H9 (cell line): Measurements from ENCODE around the gene NRK. TPM values are rescaled to one million over a fixed set of nuclear protein-coding genes. Genes with fewer than 3 reads are reported as not detected.

Source experiments
- DNase-seq: peaks from one replicate; pipeline ENCODE4 v3.0.0-alpha.2; 2017
- H2AFZ ChIP-seq: one replicate; pipeline ENCODE4 v1.6.1; 2013; ENCODE audit warnings: mild to moderate bottlenecking, low read length, control low read depth, moderate library complexity
- H2AK5ac ChIP-seq: 2 replicates; pipeline ENCODE4 v1.6.1; 2013; ENCODE audit warnings: low read length, control low read depth, mixed read lengths; ENCODE audit not compliant: insufficient read length
- H2BK120ac ChIP-seq: one replicate; pipeline ENCODE4 v1.6.1; 2013; ENCODE audit warnings: low read depth, mild to moderate bottlenecking, low read length, control low read depth, inconsistent platforms; ENCODE audit not compliant: poor library complexity, severe bottlenecking
- H2BK12ac ChIP-seq: 2 replicates; pipeline ENCODE4 v1.6.1; 2013; ENCODE audit warnings: low read length, control low read depth, mixed read lengths, low read depth; ENCODE audit not compliant: insufficient read length
- H2BK15ac ChIP-seq: 2 replicates; pipeline ENCODE4 v1.6.1; 2013; ENCODE audit warnings: low read depth, low read length, control low read depth
- H2BK20ac ChIP-seq: one replicate; pipeline ENCODE4 v1.6.1; 2013; ENCODE audit warnings: low read depth, mild to moderate bottlenecking, low read length, control low read depth, inconsistent platforms; ENCODE audit not compliant: poor library complexity, severe bottlenecking
- H2BK5ac ChIP-seq: 2 replicates; pipeline ENCODE4 v1.6.1; 2013; ENCODE audit warnings: low read length, control low read depth, mixed read lengths; ENCODE audit not compliant: insufficient read length
- H3K14ac ChIP-seq: 2 replicates; pipeline ENCODE4 v1.6.1; 2013; ENCODE audit warnings: low read length, control low read depth; ENCODE audit not compliant: insufficient read depth
- H3K18ac ChIP-seq: 2 replicates; pipeline ENCODE4 v1.6.1; 2013; ENCODE audit warnings: low read depth, mild to moderate bottlenecking, mixed read lengths, low read length, control low read depth; ENCODE audit not compliant: insufficient read length
- H3K23ac ChIP-seq: 2 replicates; pipeline ENCODE4 v1.6.1; 2013; ENCODE audit warnings: low read length, control low read depth, mixed read lengths, low read depth; ENCODE audit not compliant: insufficient read length
- H3K23me2 ChIP-seq: 2 replicates; pipeline ENCODE4 v1.6.1; 2013; ENCODE audit warnings: low read depth, mild to moderate bottlenecking, mixed read lengths, low read length, control low read depth; ENCODE audit not compliant: insufficient read length, poor library complexity, severe bottlenecking
- H3K27ac ChIP-seq: 2 replicates; pipeline ENCODE4 v1.5.1; 2013; ENCODE audit warnings: low read length, control low read depth, mixed read lengths, low read depth; ENCODE audit not compliant: insufficient read length
- H3K27me3 ChIP-seq: 2 replicates; pipeline ENCODE4 v1.6.1; 2013; ENCODE audit warnings: low read length, control low read depth, inconsistent platforms; ENCODE audit not compliant: insufficient read depth
- H3K4ac ChIP-seq: 2 replicates; pipeline ENCODE4 v1.6.1; 2013; ENCODE audit warnings: low read depth, mild to moderate bottlenecking, control low read depth, inconsistent platforms, low read length, moderate library complexity
- H3K4me1 ChIP-seq: 2 replicates; pipeline ENCODE4 v1.6.1; 2013; ENCODE audit warnings: low read length, control low read depth, inconsistent platforms; ENCODE audit not compliant: insufficient read depth
- H3K4me2 ChIP-seq: 2 replicates; pipeline ENCODE4 v1.6.1; 2013; ENCODE audit warnings: low read length, control low read depth, mixed read lengths; ENCODE audit not compliant: insufficient read length, insufficient read depth
- H3K56ac ChIP-seq: 2 replicates; pipeline ENCODE4 v1.6.1; 2013; ENCODE audit warnings: low read depth, mild to moderate bottlenecking, mixed read lengths, low read length, control low read depth; ENCODE audit not compliant: insufficient read length
- H3K79me1 ChIP-seq: 2 replicates; pipeline ENCODE4 v1.6.1; 2013; ENCODE audit warnings: low read depth, mild to moderate bottlenecking, moderate library complexity, low read length, control low read depth, inconsistent platforms; ENCODE audit not compliant: insufficient read depth, poor library complexity, severe bottlenecking
- H3K79me2 ChIP-seq: 2 replicates; pipeline ENCODE4 v1.6.1; 2013; ENCODE audit warnings: low read length, control low read depth, inconsistent platforms; ENCODE audit not compliant: insufficient read depth
- H3K9ac ChIP-seq: 2 replicates; pipeline ENCODE4 v1.6.1; 2013; ENCODE audit warnings: low read length, control low read depth, mixed read lengths; ENCODE audit not compliant: insufficient read length; ENCODE audit errors: extremely low read depth
- H3K9me3 ChIP-seq: one replicate; pipeline ENCODE4 v1.6.1; 2013; ENCODE audit warnings: low read depth, low read length, inconsistent platforms; ENCODE audit not compliant: control insufficient read depth
- H3T11ph ChIP-seq: one replicate; pipeline ENCODE4 v1.6.1; 2013; ENCODE audit warnings: mild to moderate bottlenecking, low read length, control low read depth, inconsistent platforms
- H4K20me1 ChIP-seq: one replicate; pipeline ENCODE4 v1.6.1; 2013; ENCODE audit not compliant: control insufficient read depth, insufficient read length, insufficient read depth
- H4K5ac ChIP-seq: 2 replicates; pipeline ENCODE4 v1.6.1; 2013; ENCODE audit warnings: low read depth, mild to moderate bottlenecking, mixed read lengths, low read length, control low read depth; ENCODE audit not compliant: insufficient read length
- H4K8ac ChIP-seq: replicated peaks from 2 replicates; pipeline ENCODE4 v1.6.1; 2013; ENCODE audit warnings: low read length, control low read depth, mixed read lengths, low read depth; ENCODE audit not compliant: insufficient read length
- H4K91ac ChIP-seq: 2 replicates; pipeline ENCODE4 v1.6.1; 2013; ENCODE audit warnings: low read depth, mild to moderate bottlenecking, moderate library complexity, mixed read lengths, low read length, control low read depth; ENCODE audit not compliant: insufficient read length
- H3K27ac Mint-ChIP-seq, 3 experiments: 2 replicates in 2 of 3; 3 replicates in 1 of 3; pipeline ENCODE4 v1.8.0; 2020 to 2021; ENCODE audit warnings: mixed read lengths in 3 of 3, mild to moderate bottlenecking in 1 of 3, moderate library complexity in 1 of 3
- H3K27me3 Mint-ChIP-seq: 2 replicates; pipeline ENCODE4 v1.8.0; 2021; ENCODE audit warnings: low read depth, mild to moderate bottlenecking, moderate library complexity, mixed read lengths
- H3K36me3 Mint-ChIP-seq, 3 experiments: 2 replicates in 2 of 3; 3 replicates in 1 of 3; pipeline ENCODE4 v1.8.0; 2020 to 2021; ENCODE audit warnings: low read depth in 3 of 3, mixed read lengths in 3 of 3; ENCODE audit not compliant: insufficient read depth in 1 of 3
- H3K4me1 Mint-ChIP-seq, 2 experiments: 2 replicates each; pipeline ENCODE4 v1.8.0; 2020; ENCODE audit warnings: mixed read lengths in 2 of 2
- H3K4me3 Mint-ChIP-seq, 2 experiments: 2 replicates in 1 of 2; 3 replicates in 1 of 2; pipeline ENCODE4 v1.8.0; 2020 to 2021; ENCODE audit warnings: mild to moderate bottlenecking in 2 of 2, mixed read lengths in 2 of 2, moderate library complexity in 1 of 2
- H3K9me3 Mint-ChIP-seq, 2 experiments: 2 replicates in 1 of 2; 3 replicates in 1 of 2; pipeline ENCODE4 v1.8.0; 2020; ENCODE audit warnings: mild to moderate bottlenecking in 2 of 2, mixed read lengths in 2 of 2, moderate library complexity in 1 of 2
- WGBS: extraction: QIAGEN DNeasy Blood & Tissue Kit; methylation state at CpG from one replicate; pipeline ENCODE4 v1.1.7; 2013; ENCODE audit warnings: missing lambda C conversion rate, low lambda C conversion rate, mixed read lengths; ENCODE audit not compliant: insufficient read length; ENCODE audit errors: extremely low coverage; 5-methylcytosine and 5-hydroxymethylcytosine counted together
- total RNA-seq: library from RNA; stranded (reverse); gene quantifications from 2 replicates; pipeline ENCODE4 v1.2.1, GENCODE V29; 2021
- TF ChIP-seq, protein P1 (sequence below): fragments of 200-600 bp; sonication (generic); conservative IDR thresholded peaks from 3 replicates; pipeline ENCODE4 v1.8.0; 2021; ENCODE audit warnings: antibody characterized with exemption, mild to moderate bottlenecking

Gene NRK
- total RNA-seq, 1 experiment from 2014 or later, result 1.4 TPM

DNA sequence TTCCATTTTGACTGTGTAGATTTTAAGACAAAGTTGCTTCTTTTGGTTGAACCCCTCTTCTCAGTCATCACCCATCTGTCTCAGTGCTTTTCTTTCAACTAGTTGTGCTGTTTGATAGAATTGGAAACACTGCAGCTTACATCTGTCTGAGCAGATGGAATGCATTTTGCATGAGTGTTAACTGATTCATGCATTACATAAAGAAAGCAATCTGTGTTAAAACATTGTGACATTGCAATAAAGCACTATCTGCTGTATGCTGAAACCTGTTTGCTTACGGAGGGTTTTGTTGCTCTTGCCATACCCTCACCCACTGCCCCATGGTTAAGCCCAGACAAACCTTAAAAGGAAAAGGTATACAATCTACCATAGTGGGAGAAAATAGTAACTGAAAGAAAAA is 47.4 kb downstream of the NRK start:
- no peak overlapping the region for H2BK120ac ChIP-seq
- Mint-ChIP-seq H3K27me3 (no peaks in the 10 kb centered on the region), H3K4me3 (no peak overlapping the region), H3K4me1 (no peaks in the 10 kb centered on the region), H3K9me3 (peaks cover 0 to 62% of the 10 kb centered on the region in 2 experiments; a peak in 2 of 5 replicates), H3K36me3 (no peaks in the 10 kb centered on the region), H3K27ac (no peak overlapping the region)
- H3K4me2 ChIP-seq, result no peak overlapping the region
- H3K23ac ChIP-seq, result no peak overlapping the region
- H3K56ac ChIP-seq, result no peak overlapping the region
- H3K23me2 ChIP-seq, result no peaks in the 10 kb centered on the region
- no peak overlapping the region for H2AFZ ChIP-seq
- no peak overlapping the region for H2BK12ac ChIP-seq
- no peak overlapping the region for H3K4ac ChIP-seq
- no peak overlapping the region for H2AK5ac ChIP-seq
- H3K9me3 ChIP-seq, result no peaks in the 10 kb centered on the region
- H3K9ac ChIP-seq, result no peak overlapping the region
- no peak for DNase-seq
- no peak overlapping the region for H4K91ac ChIP-seq
- no peaks in the 10 kb centered on the region for H3K79me2 ChIP-seq
- TF ChIP-seq, protein P1, sequence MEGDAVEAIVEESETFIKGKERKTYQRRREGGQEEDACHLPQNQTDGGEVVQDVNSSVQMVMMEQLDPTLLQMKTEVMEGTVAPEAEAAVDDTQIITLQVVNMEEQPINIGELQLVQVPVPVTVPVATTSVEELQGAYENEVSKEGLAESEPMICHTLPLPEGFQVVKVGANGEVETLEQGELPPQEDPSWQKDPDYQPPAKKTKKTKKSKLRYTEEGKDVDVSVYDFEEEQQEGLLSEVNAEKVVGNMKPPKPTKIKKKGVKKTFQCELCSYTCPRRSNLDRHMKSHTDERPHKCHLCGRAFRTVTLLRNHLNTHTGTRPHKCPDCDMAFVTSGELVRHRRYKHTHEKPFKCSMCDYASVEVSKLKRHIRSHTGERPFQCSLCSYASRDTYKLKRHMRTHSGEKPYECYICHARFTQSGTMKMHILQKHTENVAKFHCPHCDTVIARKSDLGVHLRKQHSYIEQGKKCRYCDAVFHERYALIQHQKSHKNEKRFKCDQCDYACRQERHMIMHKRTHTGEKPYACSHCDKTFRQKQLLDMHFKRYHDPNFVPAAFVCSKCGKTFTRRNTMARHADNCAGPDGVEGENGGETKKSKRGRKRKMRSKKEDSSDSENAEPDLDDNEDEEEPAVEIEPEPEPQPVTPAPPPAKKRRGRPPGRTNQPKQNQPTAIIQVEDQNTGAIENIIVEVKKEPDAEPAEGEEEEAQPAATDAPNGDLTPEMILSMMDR, result no peak
- H3K27me3 ChIP-seq, result no peaks in the 10 kb centered on the region
- H2BK15ac ChIP-seq, result no peak overlapping the region
- H3K14ac ChIP-seq, result no peak overlapping the region
- no CpG with 5 or more reads among the region's 1 CpG for WGBS
- no peaks in the 10 kb centered on the region for H4K20me1 ChIP-seq
- no peak overlapping the region for H3T11ph ChIP-seq
- H3K18ac ChIP-seq, result no peak overlapping the region
- H3K4me1 ChIP-seq, result no peaks in the 10 kb centered on the region
- H4K8ac ChIP-seq, result no peak overlapping the region
- H4K5ac ChIP-seq, result no peak overlapping the region
- no peak overlapping the region for H2BK5ac ChIP-seq
- H2BK20ac ChIP-seq, result no peak overlapping the region
- H3K79me1 ChIP-seq, result no peaks in the 10 kb centered on the region
- no peak overlapping the region for H3K27ac ChIP-seq
